GM21825 (cell line): ENCODE measurements around the gene RCVRN.
"Not testable (repeated sequence)": the region's sequence is repeated elsewhere in the genome, so short reads cannot be mapped to it uniquely, and the experiment has no call there.

ENCODE experiments used
- ATAC-seq: cut with Tn5 transposase; IDR thresholded peaks from one replicate; pipeline ENCODE4 v1.9.1; 2021; ENCODE audit warnings: mild to moderate bottlenecking, moderate library complexity; ENCODE audit not compliant: unreplicated experiment

The RCVRN gene

DNA sequence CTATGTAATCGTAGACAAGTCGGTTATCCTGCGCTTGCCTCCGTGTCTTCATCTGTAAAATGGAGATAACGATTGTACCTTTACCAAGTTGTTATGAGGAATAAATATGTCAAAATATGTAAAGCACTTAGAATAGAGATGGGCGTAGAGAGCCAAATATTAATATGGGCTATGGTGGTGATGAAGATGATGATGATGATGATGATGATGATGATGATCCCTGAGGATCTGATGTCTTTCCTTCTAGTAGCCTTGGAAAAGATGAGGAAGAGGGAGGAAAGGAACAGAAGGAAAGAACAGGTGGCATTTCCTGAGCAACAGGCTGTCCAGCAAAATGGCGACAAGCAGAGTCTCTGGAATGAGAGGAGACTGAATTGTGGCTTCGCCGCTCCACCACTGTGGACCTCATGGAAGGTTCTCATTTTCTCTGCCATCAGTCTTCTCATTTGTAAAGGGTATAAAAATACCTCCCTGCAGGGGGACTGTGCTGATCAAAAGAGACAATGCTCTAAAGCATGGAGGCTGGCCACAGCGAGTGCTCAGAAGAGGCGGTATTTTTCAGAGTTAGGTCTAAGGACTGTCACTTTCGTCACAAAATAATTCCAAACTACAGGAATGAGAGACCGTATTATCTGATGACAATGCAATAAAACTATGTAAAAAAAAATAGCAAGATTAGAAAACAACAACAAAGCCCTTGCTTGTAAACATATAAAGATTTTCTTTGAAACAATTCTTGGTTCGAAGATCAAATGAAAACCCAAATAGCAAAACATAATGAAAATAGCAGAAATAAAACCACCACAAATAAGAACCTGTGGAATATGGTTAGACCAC, 17.2 kb upstream of the RCVRN start:
- ATAC-seq, result no peak

DNA sequence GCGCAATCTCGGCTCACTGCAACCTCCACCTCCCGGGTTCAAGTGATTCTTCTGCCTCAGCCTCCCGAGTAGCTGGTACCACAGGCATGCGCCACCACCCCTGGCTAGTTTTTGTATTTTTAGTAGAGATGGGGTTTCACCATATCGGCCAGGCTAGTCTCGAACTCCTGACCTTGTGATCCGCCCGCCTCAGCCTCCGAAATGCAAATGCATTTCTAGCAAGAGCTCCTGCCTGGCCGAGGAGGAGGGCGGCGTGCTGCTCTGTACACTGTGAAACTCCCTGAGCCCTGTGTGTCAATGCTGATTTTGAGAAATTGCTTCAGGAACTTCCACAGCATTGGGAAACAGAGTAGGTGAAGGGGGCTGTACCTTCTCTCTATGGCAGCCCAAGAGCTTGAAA, 16.1 kb upstream of the RCVRN start:
- ATAC-seq, result not testable (repeated sequence)

DNA sequence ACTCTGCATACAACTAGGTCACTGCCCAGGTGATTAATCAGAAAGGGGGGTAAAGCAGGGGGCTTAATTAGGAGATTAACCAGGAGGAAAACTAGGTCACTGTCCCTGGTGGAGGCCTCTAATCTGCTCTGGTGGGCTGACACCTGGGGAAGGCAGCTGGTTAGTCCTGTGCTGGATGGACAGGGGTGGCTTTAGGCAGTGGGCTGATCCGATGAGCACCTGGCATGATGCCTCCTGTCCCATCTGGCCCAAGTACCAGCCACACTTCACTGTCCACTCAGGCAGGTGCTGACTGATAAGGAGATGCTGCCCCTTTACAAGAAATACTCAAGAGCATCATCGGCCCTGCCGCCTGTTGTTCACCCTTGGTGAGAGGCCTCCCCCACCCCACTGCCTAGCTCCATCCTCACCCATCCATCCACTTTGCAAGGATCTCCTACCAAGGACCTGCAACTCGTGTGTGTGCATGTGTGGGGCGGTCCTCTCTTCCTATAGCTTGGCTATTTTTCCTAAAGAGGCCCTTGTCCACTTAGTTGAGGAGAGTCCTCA, 13.8 kb upstream of the RCVRN start:
- ATAC-seq, result no peak

GRCh38 chr17:9918352-9918751, 13.3 kb upstream of the RCVRN start:
- no peak for ATAC-seq

DNA sequence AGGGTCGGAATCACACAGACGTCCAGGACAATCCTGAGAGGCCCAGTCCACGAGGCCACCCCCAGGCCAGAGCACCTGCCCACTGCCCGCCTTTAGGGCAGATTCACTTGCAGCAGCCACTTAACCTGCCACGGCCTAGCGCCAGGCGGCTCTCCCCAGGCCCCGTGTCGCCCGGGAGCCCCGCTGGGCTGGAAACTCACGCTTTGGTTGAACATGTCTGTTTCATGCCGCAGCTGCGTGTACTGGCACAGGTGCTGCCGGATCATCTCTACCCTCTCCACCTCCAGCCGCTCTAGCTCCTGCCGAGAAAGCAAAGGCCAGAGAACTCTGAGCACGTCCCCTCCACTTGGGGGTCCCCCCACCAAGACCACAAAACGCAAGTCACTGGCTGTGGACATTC, 12.7 kb upstream of the RCVRN start:
- no peak for ATAC-seq

- no peak for ATAC-seq
Measured at GRCh38 chr17:9917131-9917530, 12.1 kb upstream of the RCVRN start.

DNA sequence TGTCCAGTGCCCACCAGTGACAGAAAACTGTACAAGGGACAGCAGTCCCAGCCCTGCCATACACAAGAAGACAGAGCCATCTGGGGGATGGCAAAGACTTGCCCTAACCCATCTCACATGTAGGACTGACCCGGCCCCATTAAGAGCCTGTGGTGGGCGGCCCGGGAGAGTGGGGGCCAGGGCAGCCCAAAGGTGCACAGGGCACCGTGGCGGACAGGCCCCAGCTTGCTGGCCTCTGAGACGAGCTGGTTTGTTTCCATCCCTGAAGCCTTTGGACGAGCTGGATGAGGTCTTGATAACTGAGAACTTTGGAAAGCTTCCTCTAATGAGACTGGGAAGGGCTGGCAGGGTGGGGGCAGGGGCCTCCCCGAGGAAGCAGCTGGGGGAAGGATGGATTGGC, 11.0 kb upstream of the RCVRN start:
- no peak for ATAC-seq

DNA sequence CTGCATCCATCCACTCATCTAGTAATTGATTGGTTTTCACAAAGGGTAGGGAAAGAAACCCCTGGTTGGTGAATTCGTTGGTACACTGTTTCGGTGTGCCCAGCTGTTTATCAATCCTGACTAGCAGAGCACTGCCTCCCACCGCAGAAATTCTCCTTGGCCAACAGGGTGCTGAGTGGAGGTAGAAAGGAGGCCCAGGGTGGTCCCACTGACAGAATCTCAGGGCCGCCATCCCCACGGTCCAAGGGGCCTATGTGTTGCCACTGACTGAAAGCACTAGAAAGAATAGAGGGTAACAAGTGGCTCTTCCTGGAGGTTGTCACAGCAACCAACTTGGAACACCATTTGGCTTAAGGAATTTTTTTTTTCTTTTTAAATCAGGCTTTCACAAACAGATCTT, 8.4 kb upstream of the RCVRN start:
- no peak for ATAC-seq

- ATAC-seq, result no peak
Measured at GRCh38 chr17:9912121-9913099, 7.3 kb upstream of the RCVRN start.

DNA sequence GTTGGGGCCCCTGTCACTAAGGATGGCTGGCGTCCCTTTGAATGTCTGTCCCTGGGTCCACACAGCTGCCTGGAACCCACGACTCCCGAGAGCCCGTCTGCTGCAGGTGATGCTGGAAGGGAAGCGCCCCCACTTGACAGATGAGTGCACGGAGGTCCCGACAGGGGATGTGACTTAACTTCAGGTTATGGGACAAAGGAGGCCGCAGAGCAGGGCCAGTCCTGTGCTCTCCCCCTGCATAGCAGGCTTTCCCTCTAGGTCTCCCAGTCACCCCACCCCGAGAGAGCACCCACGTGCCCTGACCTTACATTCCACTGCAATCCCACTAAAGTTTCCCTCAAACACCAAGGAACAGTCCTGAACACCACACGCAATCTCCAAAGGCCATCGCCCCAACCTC, 6.0 kb upstream of the RCVRN start:
- no peak for ATAC-seq

GRCh38 chr17:9908649-9909042, 3.6 kb upstream of the RCVRN start:
- ATAC-seq, result no peak

DNA sequence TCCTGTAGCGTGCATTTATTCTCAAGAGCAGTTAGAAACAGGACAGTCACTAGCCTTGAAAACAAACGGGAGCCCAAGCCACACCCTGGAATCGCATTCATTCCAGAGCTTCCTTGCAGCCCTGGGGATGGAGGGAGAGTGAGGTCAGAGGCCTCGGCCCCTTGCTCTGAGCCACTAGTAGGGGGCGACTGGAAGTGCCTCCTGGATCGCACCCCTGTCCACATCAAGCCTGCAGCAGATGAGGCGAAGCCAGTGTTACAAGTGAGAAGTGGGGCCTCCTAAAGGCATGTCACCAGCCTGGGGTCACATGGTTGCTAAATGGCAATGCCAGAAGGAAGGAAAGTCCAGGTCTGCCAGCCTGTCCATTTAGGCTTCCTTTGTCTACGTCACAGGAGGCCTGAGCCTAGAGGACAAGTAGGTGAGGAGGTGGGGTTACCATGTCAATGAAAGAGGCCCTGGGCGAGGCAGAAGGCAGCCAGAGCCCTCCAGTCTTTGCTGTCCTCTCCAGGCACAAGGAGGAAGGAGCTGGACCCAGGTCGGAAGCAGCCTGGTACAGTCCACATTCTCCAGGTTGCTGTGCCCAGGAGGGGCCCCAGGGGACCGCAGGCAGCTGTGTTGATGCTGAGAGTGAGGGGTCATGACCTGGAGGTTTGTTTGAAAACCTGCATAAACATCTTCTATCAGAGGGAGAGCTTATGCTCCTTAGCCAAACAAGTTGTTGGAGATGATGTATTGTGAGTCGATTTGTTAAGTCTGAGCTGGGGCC, 3.0 kb upstream of the RCVRN start:
- no peak for ATAC-seq

- ATAC-seq, result no peak
Measured at GRCh38 chr17:9907131-9907530, 2.1 kb upstream of the RCVRN start.

DNA sequence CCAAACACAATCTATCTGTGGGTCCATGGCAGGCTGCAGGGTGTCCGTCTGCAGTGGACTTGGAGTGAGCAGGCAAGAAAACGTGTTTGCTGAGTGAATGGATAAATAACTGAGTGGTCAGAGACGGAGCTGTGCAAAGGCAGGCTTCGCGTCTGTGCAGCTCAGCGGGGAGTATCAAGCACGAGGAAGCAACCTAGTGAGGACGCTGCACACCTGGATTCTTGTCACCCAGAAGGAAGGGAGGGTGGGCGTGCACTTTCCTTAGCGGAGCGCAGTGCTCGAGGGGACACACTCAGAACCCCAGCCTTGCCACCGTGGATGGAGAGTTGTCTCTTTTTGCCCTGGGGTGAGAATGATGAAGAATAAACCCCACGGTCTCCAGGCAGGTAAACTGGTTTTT, 1.5 kb upstream of the RCVRN start:
- no peak for ATAC-seq

- no peak for ATAC-seq
Measured at GRCh38 chr17:9905902-9906301, 831 bp upstream of the RCVRN start.

GRCh38 chr17:9904277-9905077, 594 bp downstream of the RCVRN start:
- ATAC-seq, result no peak

DNA sequence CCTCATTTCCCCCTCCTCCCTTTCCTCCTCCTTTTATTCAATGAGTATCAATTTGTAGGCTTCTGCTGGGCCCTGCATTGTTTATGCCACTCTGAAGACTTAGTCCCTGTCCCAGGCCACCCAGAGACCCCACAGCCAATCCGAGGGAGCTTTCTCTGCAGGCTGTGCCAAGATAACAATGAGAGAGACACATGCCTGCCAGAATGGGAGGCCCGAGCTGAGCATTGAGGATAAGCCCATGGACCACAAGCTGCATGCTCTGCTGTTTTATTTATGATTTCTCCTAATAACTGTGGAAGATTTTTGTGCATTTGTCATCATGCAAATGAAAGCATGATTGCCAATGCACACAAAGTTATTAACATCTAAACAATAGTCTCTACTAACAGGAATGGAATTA, 3.0 kb downstream of the RCVRN start:
- no peak for ATAC-seq

DNA sequence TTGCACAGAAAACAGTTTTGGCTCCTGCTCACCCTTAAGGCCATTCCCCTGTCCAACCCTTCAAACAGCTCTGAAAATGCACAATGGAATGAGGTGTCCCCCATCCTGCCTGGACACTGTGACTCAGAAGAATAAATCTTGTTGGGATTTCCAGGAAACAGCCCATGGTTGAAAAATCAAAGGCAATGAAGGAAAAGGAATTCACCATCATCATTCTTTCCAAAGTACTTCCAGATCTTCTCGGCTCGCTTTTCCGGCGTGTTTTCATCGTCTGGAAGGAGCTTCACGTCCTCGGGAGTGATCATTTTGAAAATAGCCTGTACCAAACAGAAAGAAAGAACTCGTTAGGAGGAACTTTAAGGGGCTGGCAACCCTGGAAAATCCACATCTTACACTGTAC, 4.3 kb downstream of the RCVRN start:
- ATAC-seq, result no peak

DNA sequence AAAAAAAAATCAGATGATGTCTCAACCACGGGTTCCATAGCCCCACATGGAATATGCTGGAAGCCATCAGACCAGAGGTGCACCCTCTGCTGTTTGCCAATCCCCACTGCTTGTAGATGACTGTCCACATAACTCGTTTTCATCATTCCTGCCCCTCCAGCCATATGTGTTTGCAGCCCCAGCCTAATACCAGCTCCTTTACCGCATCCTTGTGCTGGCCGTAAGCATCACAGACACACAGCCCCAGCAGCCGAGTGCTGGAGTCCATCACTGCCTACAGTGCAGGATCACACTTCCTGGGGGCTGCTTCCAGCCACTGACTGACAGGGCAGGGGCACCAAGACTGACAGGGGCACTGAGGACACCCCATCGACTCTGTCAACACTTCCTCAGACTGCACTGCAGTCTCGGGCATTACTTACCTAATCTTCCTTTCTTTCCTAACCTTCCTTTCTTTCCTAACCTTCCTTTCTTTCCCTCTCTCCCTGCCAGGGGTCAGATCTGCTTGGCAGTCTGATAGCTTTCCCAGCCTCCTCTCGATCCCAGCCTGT, 5.0 kb downstream of the RCVRN start:
- ATAC-seq, result no peak
